ENCODE data around the gene CLK1. TPM values are rescaled to one million over a fixed set of nuclear protein-coding genes. Genes with fewer than 3 reads are reported as not detected.

The CLK1 gene
- total and polyA plus RNA-seq, 9 of the 15 experiments (the other 6 are each of a cell fraction or from before 2014, with no cell fraction given), result 29.3 to 99.2 (median 47.0) TPM

DNA sequence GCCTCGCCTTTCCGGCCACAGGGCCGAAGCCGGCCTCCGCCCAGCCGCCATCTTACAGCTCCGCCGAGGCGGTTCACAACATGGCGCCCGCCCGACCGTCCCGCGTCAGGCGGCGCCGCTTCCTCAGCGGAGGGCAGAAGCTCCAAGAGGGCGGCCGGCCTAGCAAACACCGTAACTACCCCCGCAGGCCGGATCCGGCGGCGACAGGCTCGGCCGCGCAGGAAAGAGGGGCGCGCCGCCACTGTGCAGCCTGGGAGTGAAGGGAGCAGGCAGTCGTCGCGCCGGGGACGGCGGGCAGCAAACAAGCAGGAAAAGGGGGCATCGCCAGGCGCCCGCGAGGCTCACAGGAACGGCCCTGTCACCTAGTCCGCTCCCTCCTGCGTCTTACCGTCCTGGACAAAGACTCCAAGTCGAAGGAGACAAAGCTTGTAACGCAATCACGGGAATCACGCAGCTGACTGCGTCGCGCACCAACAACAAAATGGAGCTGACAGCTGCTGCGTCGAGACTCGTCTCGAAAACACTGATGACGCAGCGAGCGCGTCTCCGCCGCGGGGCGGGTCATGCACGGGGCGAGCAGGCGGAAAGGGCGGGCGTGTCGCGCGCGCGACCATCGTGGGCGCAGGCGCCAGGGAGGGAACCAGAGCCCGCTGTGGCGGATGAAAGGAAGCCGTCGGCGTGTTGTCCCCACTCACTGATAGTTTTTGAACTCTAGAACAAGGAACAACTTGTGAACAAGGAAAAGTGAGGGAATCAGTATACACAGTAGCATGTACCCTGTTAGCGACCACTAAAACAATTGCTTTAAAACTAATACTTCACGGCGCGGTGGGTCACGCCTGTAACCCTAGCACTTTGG is at the start of gene CLK1 (continued):
- TF ChIP-seq, protein P1, sequence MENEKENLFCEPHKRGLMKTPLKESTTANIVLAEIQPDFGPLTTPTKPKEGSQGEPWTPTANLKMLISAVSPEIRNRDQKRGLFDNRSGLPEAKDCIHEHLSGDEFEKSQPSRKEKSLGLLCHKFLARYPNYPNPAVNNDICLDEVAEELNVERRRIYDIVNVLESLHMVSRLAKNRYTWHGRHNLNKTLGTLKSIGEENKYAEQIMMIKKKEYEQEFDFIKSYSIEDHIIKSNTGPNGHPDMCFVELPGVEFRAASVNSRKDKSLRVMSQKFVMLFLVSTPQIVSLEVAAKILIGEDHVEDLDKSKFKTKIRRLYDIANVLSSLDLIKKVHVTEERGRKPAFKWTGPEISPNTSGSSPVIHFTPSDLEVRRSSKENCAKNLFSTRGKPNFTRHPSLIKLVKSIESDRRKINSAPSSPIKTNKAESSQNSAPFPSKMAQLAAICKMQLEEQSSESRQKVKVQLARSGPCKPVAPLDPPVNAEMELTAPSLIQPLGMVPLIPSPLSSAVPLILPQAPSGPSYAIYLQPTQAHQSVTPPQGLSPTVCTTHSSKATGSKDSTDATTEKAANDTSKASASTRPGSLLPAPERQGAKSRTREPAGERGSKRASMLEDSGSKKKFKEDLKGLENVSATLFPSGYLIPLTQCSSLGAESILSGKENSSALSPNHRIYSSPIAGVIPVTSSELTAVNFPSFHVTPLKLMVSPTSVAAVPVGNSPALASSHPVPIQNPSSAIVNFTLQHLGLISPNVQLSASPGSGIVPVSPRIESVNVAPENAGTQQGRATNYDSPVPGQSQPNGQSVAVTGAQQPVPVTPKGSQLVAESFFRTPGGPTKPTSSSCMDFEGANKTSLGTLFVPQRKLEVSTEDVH (IDR thresholded peaks at IDR 0.05; ENCODE audit: low read depth, partially characterized antibody), result peak; percentile 23
- TF ChIP-seq, protein P2, sequence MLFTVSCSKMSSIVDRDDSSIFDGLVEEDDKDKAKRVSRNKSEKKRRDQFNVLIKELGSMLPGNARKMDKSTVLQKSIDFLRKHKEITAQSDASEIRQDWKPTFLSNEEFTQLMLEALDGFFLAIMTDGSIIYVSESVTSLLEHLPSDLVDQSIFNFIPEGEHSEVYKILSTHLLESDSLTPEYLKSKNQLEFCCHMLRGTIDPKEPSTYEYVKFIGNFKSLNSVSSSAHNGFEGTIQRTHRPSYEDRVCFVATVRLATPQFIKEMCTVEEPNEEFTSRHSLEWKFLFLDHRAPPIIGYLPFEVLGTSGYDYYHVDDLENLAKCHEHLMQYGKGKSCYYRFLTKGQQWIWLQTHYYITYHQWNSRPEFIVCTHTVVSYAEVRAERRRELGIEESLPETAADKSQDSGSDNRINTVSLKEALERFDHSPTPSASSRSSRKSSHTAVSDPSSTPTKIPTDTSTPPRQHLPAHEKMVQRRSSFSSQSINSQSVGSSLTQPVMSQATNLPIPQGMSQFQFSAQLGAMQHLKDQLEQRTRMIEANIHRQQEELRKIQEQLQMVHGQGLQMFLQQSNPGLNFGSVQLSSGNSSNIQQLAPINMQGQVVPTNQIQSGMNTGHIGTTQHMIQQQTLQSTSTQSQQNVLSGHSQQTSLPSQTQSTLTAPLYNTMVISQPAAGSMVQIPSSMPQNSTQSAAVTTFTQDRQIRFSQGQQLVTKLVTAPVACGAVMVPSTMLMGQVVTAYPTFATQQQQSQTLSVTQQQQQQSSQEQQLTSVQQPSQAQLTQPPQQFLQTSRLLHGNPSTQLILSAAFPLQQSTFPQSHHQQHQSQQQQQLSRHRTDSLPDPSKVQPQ (CRISPR knock-in tag; IDR thresholded peaks at IDR 0.05; ENCODE audit: borderline replicate concordance), result no peak
- no peak for TF ChIP-seq ZNF764 (CRISPR knock-in tag; IDR thresholded peaks at IDR 0.05; ENCODE audit: low read depth)
- TF ChIP-seq RAD21 (CRISPR knock-in tag; conservative IDR thresholded peaks at IDR 0.05 in 1 of 2, IDR thresholded peaks at IDR 0.05 in 1 of 2), result no peak
- no peak for TF ChIP-seq ELF2 (CRISPR knock-in tag; IDR thresholded peaks at IDR 0.05)
- no peak for TF ChIP-seq SMAD2 (IDR thresholded peaks at IDR 0.05; ENCODE audit: low read depth, low read length)
- TF ChIP-seq CBX8 (IDR thresholded peaks at IDR 0.05; ENCODE audit: borderline replicate concordance, extremely low read depth, low read depth, low read length, poor library complexity, severe bottlenecking), result no peak
- no peak for TF ChIP-seq U2AF2 (optimal IDR thresholded peaks at IDR 0.05; ENCODE audit: low read depth, low read length)
- TF ChIP-seq MCM2 (IDR thresholded peaks at IDR 0.05; ENCODE audit: low read depth), result no peak
- TF ChIP-seq MXI1 (IDR thresholded peaks at IDR 0.05; ENCODE audit: low read depth, low read length), result 0 out of 2 replicates have a peak, but pooled peaks have one; percentile 32
- no peak for TF ChIP-seq COPS2 (conservative IDR thresholded peaks at IDR 0.05)
- TF ChIP-seq, protein P3, sequence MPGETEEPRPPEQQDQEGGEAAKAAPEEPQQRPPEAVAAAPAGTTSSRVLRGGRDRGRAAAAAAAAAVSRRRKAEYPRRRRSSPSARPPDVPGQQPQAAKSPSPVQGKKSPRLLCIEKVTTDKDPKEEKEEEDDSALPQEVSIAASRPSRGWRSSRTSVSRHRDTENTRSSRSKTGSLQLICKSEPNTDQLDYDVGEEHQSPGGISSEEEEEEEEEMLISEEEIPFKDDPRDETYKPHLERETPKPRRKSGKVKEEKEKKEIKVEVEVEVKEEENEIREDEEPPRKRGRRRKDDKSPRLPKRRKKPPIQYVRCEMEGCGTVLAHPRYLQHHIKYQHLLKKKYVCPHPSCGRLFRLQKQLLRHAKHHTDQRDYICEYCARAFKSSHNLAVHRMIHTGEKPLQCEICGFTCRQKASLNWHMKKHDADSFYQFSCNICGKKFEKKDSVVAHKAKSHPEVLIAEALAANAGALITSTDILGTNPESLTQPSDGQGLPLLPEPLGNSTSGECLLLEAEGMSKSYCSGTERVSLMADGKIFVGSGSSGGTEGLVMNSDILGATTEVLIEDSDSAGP (CRISPR knock-in tag; IDR thresholded peaks at IDR 0.05), result no peak; the same call in 1 of the 2 replicates
- no peak for TF ChIP-seq RNF219 (CRISPR knock-in tag; IDR thresholded peaks at IDR 0.05)
- TF ChIP-seq, protein P4, sequence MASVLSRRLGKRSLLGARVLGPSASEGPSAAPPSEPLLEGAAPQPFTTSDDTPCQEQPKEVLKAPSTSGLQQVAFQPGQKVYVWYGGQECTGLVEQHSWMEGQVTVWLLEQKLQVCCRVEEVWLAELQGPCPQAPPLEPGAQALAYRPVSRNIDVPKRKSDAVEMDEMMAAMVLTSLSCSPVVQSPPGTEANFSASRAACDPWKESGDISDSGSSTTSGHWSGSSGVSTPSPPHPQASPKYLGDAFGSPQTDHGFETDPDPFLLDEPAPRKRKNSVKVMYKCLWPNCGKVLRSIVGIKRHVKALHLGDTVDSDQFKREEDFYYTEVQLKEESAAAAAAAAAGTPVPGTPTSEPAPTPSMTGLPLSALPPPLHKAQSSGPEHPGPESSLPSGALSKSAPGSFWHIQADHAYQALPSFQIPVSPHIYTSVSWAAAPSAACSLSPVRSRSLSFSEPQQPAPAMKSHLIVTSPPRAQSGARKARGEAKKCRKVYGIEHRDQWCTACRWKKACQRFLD (CRISPR knock-in tag; IDR thresholded peaks at IDR 0.05), result peak; percentile 73; the same call in 1 of the 2 replicates

Measured in K562 (cell line).